NOMO-1 (cell line): ENCODE measurements around the gene ZC3H11A.
"Not testable (repeated sequence)": the region's sequence is repeated elsewhere in the genome, so short reads cannot be mapped to it uniquely, and the experiment has no call there.

Experiments
- DNase-seq, 2 experiments: peaks; one replicate each; lab custom pipeline; 2025; ENCODE audit not compliant: unreplicated experiment in 2 of 2; lab: John Stamatoyannopoulos, UW

Gene ZC3H11A

DNA sequence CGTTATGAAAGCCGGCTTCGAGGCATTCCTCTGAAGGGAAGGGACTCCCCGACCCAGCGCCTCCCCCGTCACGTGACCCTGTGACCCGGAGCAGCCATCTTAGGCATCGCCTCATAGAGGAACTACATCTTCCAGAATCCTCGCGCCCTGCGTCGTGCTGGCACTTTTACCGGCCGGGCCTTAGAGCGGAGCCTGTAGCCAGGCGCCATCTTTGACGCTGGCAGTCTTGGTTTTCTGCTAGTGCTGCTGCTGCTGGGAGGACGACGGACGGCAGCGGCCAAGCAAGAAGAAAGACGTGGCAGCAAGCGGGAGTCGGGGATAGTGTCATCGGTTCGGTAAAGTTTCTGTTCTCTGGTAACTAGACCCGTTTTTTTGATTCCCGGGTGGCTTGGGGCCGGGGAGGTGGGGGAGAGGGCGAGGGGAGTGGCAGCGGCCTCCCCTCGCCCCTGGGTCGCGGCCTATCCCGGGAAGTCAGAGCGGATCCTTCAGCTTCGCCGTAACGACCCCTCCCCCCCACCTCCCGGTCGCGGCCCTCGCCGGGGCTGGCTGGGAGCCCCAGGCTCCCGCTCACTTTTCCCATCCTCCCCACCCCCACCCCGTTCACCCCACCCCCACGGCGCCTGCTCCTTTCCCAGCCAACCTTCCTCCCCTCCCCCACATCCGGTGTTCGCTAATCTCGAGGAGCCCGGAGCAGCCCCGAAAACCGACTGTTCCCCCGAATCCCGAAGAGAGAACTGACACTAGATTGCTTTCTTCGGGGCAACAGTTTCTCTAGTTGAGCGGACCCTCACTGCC is at the start of gene ZC3H11A, which contains the start of gene ZBED6:
TSS of gene ZC3H11A (plus strand) at position 183 of the 795 bp plus-strand sequence. CDS start 21,448 bp downstream, outside the sequence.
TSS of gene ZBED6 (plus strand) at position 183 of the 795 bp plus-strand sequence. CDS start 1,900 bp downstream, outside the sequence.
- DNase-seq, result peak; percentile 98 to 99

DNA sequence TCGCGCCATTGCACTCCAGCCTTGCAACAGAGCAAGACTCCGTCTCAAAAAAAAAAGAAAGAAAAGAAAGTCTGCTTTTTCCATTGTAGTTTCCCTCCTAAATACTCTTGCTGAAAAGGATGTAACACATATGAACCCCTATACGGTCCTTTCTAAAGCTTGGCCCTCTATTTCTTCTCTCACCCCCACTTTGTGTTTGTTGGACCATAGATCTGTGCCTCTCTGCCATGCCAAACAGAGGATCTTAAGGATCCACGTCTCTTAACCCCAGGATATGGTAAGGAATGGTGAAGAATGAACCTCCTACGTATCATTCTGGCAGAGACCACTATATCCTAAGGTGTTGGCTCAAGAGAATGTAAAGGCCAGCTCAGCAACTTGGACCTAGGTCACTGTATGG is 49.1 kb upstream of the ZC3H11A start:
- DNase-seq, result no peak

DNA sequence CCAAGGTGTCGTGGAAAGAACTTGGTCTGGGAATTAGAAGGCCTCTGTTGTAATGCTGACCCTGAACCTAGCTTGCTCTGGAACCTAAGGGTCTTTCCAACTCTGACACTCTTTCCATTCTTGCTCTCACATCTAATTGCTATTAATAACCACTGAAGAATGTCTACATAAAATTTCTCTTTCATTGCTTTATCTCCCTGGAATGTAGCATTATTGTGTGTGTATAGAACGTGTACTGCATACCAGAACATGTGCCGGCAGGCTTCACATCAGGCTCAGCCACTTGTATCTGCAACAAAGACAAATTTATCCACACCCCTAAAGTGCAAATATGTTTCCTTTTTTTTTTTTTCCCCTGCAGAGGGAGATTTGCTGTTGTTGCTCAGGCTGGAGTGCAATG is 44.4 kb upstream of the ZC3H11A start:
- DNase-seq, result no peak

DNA sequence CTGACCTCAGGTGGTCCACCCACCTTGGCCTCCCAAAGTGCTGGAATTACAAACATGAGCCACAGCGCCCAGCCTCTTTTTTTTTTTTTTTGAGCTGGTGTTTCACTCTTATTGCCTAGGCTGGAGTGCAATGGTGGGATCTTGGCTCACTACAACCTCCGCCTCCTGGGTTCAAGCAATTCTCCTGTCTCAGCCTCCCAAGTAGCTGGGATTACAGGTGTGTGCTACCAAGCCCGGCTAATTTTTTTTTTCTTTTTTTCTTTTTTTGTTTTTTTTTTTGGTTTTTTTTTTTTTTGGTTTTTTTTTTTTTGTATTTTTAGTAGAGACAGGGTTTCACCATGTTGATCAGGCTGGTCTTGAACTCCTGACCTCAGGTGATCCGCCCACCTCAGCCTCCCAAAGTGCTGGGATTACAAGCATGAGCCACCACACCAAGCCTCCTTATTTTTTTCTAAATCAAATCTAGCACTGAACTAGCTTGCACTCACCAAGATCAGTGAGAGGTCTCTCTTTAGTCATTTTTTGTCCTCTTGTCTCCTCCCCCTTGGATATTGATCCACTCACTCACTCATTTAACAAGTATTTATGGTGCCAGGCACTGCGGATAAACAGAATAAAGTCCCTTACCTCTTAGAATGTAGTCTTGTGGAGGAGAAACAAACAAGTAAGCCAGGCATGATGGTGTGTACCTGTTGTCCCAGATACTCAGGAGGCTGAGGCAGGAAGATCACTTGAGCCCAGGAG is 43.6 kb upstream of the ZC3H11A start:
- DNase-seq, result not testable (repeated sequence)

DNA sequence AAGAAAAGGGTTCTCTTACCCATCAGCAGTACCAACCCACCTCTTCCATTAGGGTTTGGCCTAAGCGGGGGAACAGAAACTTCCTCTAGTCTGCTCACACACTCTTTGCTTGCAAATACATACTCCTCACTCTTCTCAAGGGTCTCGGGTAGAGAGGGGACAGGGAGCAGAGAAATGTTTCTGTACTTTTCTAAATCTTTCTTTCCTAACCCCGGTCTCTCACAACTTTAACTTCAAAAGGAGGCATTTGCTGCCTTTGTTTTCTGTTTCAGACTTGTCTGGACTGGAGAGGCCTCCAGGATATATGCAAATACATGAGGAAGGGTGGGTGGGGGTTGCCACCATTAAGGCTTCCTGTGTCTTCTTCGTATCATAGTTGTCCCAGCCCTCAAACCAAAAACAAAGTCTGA is 41.0 kb upstream of the ZC3H11A start:
- no peak for DNase-seq

DNA sequence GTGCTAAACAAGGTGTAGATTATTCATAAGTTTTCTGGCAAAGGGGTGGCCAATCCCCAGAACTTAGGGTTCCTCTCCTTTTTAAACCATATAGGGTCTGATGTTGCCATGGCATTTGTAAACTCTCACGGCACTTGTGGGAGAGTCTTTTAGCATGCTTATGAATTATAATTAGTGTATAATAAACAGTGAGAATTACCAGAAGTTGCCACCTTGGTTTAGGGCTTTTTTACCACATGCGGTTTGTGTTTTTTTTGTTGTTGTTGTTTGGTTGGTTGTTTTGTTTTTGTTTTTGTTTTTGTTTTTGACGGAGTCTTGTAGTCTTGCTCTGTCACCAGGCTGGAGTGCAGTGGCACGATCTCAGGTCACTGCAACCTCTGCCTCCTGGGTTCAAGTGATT is 39.4 kb upstream of the ZC3H11A start:
- DNase-seq, result no peak

DNA sequence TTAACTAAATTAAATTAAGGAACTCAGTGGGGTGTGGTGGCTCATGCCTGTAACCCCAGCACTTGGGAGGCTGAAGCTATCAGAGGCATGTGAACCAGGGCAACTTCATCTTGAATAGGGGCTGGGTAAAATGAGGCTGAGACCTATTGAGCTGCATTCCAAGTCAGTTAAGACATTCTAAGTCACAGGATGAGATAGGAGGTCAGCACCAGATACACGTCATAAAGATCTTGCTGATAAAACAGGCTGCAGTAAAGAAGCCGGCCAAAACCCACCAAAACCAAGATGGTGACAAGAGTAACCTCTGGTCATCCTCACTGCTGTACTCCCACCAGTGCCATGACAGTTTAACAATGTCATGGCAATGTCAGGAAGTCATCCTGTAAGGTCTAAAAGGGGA is 36.7 kb upstream of the ZC3H11A start:
- DNase-seq, result not testable (repeated sequence)

DNA sequence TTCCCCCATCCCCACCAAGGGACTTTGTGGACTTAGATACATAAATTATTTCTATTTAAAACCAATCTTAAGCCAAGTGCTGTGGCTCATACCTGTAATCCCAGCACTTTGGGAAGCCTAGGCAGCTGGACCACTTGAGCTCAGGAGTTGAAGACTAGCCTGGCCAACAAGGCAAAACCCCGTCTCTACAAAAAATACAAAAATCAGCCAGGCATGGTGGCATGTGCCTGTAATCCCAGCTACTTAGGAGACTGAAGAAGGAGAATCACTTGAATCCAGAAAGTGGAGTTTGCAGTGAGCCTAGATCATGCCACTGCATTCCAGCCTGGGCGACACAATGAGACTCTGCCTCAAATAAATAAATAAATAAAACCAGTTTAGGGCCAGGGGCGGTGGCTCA is 34.9 kb upstream of the ZC3H11A start:
- no peak for DNase-seq

DNA sequence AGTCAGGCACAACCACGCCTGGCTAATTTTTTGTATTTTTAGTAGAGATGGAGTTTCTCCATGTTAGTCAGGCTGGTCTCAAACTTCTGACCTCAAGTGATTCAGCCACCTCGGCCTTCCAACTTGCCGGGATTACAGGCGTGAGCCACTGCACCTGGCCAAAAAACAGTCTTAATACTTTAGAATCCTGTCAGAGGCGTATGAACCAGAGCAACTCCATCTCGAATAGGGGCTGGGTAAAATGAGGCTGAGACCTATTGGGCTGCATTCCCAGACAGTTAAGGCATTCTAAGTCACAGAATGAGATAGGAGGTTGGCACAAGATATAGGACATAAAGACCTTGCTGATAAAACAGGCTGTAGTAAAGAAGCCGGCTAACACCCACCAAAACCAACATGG is 33.5 kb upstream of the ZC3H11A start:
- not testable (repeated sequence) for DNase-seq

DNA sequence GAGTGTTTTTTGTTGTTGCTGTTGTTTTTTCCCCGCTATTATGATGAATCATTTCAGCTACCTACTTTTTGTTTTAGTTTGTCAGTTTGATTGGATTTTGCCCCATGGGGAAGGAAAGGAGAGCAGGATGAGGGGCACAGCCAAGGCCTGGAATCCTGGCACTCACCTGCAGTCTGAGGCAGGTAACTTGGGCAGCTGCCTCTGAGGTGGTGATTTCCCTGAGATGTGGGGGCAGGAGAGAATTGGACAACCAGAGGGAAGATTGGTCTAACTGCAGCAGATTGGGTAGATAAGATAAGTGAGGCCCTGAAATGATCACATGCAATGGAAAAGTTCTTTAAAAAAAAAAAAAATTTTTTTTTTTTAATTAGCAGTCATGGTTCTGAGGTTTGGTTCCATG is 31.9 kb upstream of the ZC3H11A start:
- no peak for DNase-seq

DNA sequence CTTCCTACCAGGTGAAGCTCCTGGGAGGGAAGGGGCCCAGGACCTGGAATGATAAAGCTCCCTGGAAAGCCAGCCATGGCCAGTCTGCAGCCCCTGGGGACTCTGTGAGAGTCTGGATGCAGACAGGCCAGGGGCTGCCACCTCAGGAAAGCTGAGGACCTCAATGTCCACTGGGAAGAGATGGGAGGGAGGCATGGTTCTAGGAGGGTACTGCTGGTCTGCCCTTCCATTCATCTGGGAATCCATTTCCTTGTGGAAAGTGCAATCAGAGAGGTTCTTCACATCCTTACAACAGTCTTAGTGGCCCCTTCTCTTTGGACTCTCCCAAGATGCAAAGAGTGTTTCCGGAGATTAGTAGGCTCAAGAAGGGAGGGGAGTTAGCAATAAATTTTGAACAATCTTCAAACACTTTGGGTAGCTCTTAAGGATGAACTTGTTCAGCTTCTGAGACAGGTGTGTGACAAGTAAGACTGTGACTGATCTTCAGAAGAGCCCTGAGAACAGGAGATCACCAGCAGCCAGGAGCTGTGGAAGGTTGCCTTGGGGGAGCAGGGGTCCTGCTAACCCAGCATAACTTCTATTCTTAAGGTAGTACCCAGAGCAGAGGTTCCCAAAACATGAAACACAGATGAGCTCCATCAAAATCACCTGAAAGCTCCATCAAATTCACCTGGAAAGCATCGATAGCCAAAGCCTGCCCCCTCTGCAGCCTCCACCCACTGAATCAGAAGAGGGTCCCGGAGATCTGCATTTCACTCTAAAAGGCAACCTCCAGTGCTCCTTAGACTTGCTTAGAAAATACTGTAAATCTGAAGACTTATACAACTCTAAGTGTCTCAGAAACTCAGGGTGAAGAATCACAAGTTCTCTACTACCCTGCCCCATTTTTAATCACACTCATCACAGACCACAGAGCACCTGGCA is 31.1 kb upstream of the ZC3H11A start:
- no peak for DNase-seq

DNA sequence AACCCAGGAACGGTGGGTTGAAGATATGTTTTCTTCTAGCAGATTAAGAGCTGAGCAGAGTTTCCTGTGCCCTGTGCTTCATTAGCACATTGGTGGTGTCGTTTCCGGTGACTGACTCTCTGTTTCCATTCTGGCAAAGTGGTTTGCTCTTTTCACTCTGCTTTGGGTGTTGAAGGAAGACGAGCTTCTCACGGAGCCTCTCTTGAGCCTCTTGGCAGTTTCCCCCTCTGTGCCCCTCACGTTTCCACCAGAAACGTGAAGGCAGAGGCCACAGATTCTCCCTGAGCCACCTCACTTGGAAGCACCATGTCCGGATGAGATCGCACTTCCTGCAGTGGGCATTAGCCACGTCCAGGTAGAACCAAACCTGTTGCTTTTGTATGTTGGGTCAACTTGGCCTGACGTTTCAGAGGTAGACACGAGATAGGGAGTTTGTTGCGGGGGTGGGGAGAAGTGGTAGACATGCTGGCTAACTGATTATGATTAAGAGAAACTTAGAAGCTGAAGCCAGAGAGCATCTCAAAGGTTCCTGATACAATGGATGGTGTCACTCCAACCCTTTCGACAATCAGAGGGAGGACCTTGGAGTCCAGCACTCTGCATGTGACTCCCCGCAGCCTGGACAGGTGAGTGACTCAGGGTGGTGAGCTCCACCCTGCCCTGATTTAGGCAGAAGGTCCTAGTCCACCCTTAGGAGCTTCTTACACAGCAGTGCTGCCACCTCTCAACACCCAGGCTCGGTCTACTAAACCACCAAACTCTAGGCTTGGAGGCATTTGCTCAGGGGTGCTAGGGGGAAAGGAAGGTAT is 30.2 kb upstream of the ZC3H11A start, which contains the start of gene LAX1:
TSS of gene LAX1 (plus strand) at position 155 of the 809 bp plus-strand sequence. CDS start at position 538, 383 bp downstream.
- DNase-seq, result no peak

DNA sequence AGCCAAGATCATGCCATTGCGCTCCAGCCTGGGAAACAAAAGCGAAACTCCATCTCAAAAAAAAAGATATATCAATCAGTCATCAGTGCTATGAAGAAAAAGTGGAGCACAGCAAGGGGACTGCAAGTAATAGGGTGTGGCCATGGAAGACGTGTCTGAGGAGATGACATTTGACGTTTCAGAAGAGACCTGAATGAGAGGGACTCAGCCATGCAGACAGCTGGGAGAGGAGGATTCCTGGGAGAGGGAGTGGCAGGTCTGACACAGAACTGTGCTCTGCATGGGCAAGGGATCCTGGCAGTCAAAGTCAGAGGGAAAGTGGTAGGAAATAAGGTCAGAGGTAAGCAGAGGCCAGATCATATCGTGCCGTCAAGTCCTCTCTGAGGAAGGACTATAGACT is 27.2 kb upstream of the ZC3H11A start:
- no peak for DNase-seq

DNA sequence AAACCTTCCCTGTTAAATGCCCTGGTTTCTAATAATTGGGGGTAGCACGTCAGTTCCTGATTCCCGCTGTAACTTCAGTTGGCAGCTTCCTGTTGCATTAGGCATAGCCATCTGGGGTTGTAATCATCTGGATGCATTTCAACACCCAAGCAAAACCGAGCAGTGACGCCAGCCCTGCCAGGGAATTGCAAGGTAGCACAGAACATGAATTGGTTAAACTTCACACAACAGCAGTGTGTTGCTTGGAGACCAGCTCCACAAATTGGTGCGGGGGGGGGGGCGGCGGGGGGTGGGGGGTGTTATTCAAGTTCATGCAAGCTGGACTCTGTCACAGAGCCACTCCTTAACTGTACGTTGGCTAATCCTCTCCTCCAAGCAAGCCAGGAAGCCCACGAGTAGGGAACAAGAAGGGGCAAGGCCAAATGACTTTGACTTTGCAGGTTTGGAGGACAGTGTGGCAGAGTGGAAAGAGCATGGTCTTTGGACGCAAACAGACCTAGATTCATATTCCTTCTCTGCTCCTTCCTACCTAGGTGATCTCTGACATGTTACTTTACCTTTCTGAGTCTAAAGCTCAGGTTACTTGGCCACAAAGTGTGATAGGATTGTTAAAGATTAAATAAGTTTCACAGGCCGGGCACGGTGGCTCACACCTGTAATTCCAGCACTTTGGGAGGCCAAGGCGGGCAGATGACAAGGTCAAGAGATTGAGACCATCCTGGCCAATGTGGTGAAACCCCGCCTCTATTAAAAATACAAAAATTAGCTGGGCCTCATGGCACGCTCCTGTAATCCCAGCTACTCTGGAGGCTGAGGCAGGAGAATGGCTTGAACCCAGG is 25.7 kb upstream of the ZC3H11A start:
- DNase-seq, result peak; percentile 87 to 98

DNA sequence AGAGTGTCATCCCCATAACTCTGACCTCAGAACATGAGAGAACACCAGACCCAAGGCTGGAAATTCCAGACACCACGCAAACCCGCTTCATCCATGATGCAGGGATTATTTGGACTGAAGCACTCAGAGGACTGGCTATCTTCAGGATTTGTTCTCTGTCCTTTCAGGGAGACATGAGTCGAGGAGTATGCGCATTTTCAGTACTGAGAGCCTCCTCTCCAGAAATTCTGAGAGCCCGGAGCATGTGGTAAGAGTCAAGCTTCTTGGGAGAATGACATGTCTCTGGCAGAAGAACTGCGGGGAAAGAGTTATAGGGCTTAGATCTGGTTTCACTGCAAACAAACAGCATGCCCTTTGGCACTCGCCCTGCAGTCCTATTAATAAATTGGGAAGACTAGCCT is 23.5 kb upstream of the ZC3H11A start:
- DNase-seq, result no peak

DNA sequence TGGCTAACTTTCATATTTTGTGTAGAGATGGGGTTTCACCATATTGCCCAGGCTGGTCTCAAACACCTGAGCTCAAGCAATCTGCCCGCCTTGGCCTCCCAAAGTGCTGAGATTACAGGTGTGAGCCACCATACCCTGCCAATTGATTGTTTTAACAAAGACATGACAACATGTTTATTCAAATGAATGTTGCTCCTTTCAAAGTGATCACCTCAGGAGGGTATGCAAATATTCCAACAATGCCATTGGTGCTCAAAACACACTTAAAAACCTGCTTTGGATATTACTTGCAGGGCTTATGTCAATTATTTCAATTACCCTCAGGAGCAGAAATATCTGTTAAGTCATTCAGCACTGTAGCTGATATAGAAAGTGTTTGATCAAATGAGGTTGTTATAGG is 22.6 kb upstream of the ZC3H11A start:
- no peak for DNase-seq

DNA sequence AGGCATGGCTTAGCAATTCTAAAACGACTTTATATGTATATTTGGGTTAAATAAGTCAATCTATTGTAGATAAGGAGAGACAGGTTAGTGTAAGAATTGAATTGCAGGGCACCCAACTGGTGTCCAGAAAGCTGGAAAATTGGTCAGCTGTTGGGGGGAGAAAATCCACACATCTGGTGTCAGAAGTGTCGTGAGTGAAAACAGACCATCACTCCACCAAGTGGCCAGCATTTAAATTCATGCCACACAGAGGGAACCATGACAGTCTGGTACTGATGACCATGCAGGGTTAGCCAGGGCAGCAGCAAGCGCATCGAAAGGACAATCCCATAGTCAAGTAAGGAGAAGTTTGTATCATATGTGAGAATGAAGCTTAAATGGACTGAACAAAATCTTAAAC is 18.8 kb upstream of the ZC3H11A start:
- peak in 1 of 2 experiments; percentile 5 for DNase-seq

DNA sequence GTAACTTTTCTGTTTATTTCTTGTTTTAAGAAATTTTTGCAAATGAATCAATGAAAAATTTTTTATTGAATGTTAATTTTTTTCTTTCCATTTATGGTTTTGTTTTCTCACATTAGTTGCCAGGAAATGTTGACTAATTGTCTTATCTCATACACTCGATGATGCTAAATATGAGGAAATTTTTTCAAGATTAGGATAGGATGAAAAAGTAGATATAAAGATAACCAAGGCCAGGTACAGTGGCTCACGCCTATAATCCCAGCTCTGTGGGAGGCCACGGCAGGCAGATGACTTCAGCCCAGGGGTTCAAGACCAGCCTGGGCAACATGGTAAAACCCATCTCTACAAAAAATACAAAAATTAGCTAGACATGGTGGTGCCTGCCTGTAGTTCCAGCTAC is 17.8 kb upstream of the ZC3H11A start:
- no peak for DNase-seq

DNA sequence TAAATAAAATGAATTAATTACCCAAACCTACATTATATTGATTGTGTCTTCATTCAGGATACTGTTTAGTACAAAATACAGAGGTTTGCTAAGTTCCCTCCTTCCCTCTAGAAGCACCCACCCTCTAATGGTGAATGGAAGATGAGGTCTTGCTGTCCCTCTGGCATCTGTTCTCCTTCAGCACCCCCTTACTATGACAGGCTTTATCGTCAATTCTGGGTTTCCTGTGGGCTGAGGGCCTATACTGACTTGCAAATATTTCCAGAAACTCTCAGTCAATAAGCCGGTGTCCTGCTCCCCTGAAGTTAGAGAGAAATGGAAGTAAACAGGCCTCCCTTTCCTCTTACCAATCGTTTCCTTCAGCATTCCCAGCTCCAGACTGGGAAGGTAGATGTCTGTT is 17.3 kb upstream of the ZC3H11A start:
- DNase-seq, result no peak
